ENCODE data around the gene CNIH4. TPM values are rescaled to one million over a fixed set of nuclear protein-coding genes. Genes with fewer than 3 reads are reported as not detected.

CNIH4 gene
- total and polyA plus RNA-seq, 4 donors = 11.9 to 40.2 (median 29.2) TPM

DNA sequence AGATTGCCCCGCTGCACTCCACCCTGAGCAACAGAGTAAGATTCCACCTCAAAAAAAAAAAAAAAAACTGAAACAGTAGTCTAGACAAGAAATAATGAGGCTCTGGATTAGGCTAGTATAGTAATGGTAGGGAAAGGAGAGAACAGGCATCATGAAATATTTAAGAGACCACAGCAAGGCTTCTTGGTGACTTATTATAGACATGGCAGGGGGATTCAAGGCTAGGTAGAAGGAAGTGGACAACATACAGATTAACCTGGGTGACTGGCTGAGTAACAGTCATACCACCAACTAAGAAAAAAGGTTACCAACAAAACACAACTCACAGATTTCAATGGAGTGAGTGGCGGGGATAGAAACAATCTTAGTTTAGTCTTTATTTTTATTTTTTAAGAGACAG, 35.0 kb upstream of the CNIH4 start:
- Histone ChIP-seq H3K27me3 (ENCODE audit: control insufficient read depth in 4 of 4, insufficient read depth in 4 of 4, low read length in 3 of 4) (no peaks in the 10 kb centered on the region), H3K4me1 (ENCODE audit: control insufficient read depth in 4 of 4, insufficient read depth in 4 of 4, low read length in 3 of 4) (peaks cover 0 to 7% (median under 1%) of the 10 kb centered on the region in 4 donors), H3K9ac (ENCODE audit: low read depth in 1 of 2, low read length in 2 of 2) (no peak overlapping the region), H3K36me3 (ENCODE audit: control insufficient read depth in 4 of 4, insufficient read depth in 3 of 4, low read depth in 1 of 4, low read length in 3 of 4) (peaks cover 0 to 6% (median 2%) of the 10 kb centered on the region in 4 donors), H3K4me3 (ENCODE audit: low read depth in 1 of 3, low read length in 3 of 3) (no peak overlapping the region), H3K9me3 (ENCODE audit: control insufficient read depth in 4 of 4, low read length in 3 of 4) (no peaks in the 10 kb centered on the region), H3K27ac (ENCODE audit: low read depth in 1 of 2, low read length in 2 of 2) (no peak overlapping the region)
- TF ChIP-seq SP1 (IDR thresholded peaks at IDR 0.05) = no peak
- TF ChIP-seq GABPA (IDR thresholded peaks at IDR 0.05 in 1 of 2, conservative IDR thresholded peaks at IDR 0.05 in 1 of 2) = no peak
- TF ChIP-seq RXRA (IDR thresholded peaks at IDR 0.05) = no peak
- TF ChIP-seq EGR1 (IDR thresholded peaks at IDR 0.05; ENCODE audit: low read depth in 2 of 2) = no peak
- no peak for TF ChIP-seq ZBTB33 (IDR thresholded peaks at IDR 0.05)
- TF ChIP-seq, protein P1, sequence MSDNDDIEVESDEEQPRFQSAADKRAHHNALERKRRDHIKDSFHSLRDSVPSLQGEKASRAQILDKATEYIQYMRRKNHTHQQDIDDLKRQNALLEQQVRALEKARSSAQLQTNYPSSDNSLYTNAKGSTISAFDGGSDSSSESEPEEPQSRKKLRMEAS (IDR thresholded peaks at IDR 0.05) = no peak
- TF ChIP-seq CTCF (IDR thresholded peaks at IDR 0.05; ENCODE audit: low read depth, low read length, missing input control) = no peak
- no peak for TF ChIP-seq HNF4G (IDR thresholded peaks at IDR 0.05)
- no peak for TF ChIP-seq FOXA2 (IDR thresholded peaks at IDR 0.05)
- TF ChIP-seq, protein P2, sequence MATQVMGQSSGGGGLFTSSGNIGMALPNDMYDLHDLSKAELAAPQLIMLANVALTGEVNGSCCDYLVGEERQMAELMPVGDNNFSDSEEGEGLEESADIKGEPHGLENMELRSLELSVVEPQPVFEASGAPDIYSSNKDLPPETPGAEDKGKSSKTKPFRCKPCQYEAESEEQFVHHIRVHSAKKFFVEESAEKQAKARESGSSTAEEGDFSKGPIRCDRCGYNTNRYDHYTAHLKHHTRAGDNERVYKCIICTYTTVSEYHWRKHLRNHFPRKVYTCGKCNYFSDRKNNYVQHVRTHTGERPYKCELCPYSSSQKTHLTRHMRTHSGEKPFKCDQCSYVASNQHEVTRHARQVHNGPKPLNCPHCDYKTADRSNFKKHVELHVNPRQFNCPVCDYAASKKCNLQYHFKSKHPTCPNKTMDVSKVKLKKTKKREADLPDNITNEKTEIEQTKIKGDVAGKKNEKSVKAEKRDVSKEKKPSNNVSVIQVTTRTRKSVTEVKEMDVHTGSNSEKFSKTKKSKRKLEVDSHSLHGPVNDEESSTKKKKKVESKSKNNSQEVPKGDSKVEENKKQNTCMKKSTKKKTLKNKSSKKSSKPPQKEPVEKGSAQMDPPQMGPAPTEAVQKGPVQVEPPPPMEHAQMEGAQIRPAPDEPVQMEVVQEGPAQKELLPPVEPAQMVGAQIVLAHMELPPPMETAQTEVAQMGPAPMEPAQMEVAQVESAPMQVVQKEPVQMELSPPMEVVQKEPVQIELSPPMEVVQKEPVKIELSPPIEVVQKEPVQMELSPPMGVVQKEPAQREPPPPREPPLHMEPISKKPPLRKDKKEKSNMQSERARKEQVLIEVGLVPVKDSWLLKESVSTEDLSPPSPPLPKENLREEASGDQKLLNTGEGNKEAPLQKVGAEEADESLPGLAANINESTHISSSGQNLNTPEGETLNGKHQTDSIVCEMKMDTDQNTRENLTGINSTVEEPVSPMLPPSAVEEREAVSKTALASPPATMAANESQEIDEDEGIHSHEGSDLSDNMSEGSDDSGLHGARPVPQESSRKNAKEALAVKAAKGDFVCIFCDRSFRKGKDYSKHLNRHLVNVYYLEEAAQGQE (IDR thresholded peaks at IDR 0.05) = no peak
- no peak for TF ChIP-seq NR2F2 (IDR thresholded peaks at IDR 0.05)
- no peak for TF ChIP-seq JUND (IDR thresholded peaks at IDR 0.05)
- TF ChIP-seq, protein P3, sequence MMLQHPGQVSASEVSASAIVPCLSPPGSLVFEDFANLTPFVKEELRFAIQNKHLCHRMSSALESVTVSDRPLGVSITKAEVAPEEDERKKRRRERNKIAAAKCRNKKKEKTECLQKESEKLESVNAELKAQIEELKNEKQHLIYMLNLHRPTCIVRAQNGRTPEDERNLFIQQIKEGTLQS (IDR thresholded peaks at IDR 0.05) = no peak
- no peak for TF ChIP-seq HNF4A (conservative IDR thresholded peaks at IDR 0.05)
- TF ChIP-seq TAF1 (conservative IDR thresholded peaks at IDR 0.05) = no peak
- no peak for TF ChIP-seq YY1 (IDR thresholded peaks at IDR 0.05)
- TF ChIP-seq FOXA1 (IDR thresholded peaks at IDR 0.05) = no peak
- no peak for TF ChIP-seq RAD21 (IDR thresholded peaks at IDR 0.05)
- 99% methylated on average over 2 of the region's 2 CpGs for WGBS
- DNase-seq (ENCODE audit: low spot score) = no peak
